OCI-LY3 (cell line): Measurements from ENCODE around the gene SLC13A2.

Source experiments
- H2AFZ ChIP-seq: fragments of 200-600, 300-600 bp; shearing (Covaris generic); 2 replicates; pipeline ENCODE4 v1.6.0; 2014; ENCODE audit warnings: antibody characterized with exemption, low read depth, low read length
- H3K27ac ChIP-seq: fragments of 200-600, 300-600 bp; sonication (generic); 2 replicates; pipeline ENCODE4 v1.5.1; 2014; ENCODE audit warnings: mild to moderate bottlenecking, low read length, moderate library complexity, mixed read lengths
- H3K27me3 ChIP-seq: fragments of 200-600, 300-600 bp; sonication (generic); 2 replicates; pipeline ENCODE4 v1.6.1; 2014; ENCODE audit warnings: low read depth, low read length, mixed read lengths
- H3K36me3 ChIP-seq: fragments of 200-600, 300-600 bp; sonication (generic); replicated peaks from 2 replicates; pipeline ENCODE3; 2014; ENCODE audit warnings: low read depth, low read length, mixed read lengths
- H3K4me1 ChIP-seq: fragments of 300-600, 200-600 bp; sonication (generic); 2 replicates; pipeline ENCODE4 v1.6.1; 2014; ENCODE audit warnings: low read length, mixed read lengths
- H3K4me2 ChIP-seq: fragments of 200-600, 300-600 bp; sonication (generic); 2 replicates; pipeline ENCODE4 v1.6.1; 2014; ENCODE audit warnings: low read length, mixed read lengths
- H3K4me3 ChIP-seq: fragments of 300-600, 200-600 bp; sonication (generic); 2 replicates; pipeline ENCODE4 v1.5.1; 2014; ENCODE audit warnings: antibody characterized with exemption, mild to moderate bottlenecking, low read length, moderate library complexity
- H3K79me2 ChIP-seq: fragments of 300-600, 200-600 bp; shearing (Covaris generic); 2 replicates; pipeline ENCODE4 v1.6.1; 2014; ENCODE audit warnings: mild to moderate bottlenecking, low read length, mixed read lengths
- H3K9ac ChIP-seq: fragments of 300-600, 200-600 bp; shearing (Covaris generic); 2 replicates; pipeline ENCODE4 v1.6.0; 2014; ENCODE audit warnings: mild to moderate bottlenecking, low read length, moderate library complexity
- H3K9me3 ChIP-seq: fragments of 200-600, 300-600 bp; shearing (Covaris generic); 2 replicates; pipeline ENCODE4 v1.6.1; 2014; ENCODE audit warnings: low read length, mixed read lengths; ENCODE audit not compliant: insufficient read depth
- H4K20me1 ChIP-seq: fragments of 200-600, 300-600 bp; sonication (generic); 2 replicates; pipeline ENCODE4 v1.6.1; 2016; ENCODE audit warnings: low read length, mixed read lengths; ENCODE audit not compliant: insufficient read depth
- EZH2phosphoT487 ChIP-seq: fragments of 200-600 bp; shearing (Covaris generic); IDR thresholded peaks from 2 replicates; pipeline ENCODE4 v1.6.1; 2018; ENCODE audit warnings: antibody characterized with exemption, mixed run types, low read depth
- TF ChIP-seq, protein P1 (sequence below): fragments of 200-600, 300-600 bp; sonication (generic); IDR thresholded peaks from 2 replicates; pipeline ENCODE4 v1.5.1; 2014; ENCODE audit warnings: antibody characterized with exemption, low read length, low read depth

The SLC13A2 gene

DNA sequence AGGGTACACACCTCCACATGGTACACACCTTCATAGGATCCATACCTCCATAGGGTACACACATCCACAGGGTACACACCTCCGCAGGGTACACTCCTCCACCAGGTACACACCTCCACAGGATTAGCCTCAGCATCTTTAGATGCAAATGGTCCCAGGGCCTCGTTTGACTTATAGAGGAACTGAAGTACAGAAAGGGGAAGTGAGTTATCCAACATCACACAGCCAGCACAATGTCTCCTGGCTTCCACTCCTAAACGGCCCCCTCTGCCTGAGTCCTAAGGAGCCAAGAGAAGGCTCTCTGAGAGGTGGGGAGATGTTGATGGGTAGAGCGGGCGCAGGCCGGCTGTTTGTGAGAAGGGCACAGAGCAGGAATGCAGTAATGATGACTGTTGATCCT lies 44.7 kb downstream of the SLC13A2 start:
- Histone ChIP-seq H3K4me1 (peaks cover 31% of the 10 kb centered on the region), H2AFZ (peak overlapping the region; percentile 70), H3K27ac (peak overlapping the region; percentile 69), H3K4me3 (peak overlapping the region; percentile 60), H3K4me2 (peak overlapping the region; percentile 93), H3K36me3 (no peaks in the 10 kb centered on the region), H3K79me2 (no peaks in the 10 kb centered on the region), H4K20me1 (no peaks in the 10 kb centered on the region), H3K9ac (peak overlapping the region; percentile 57; the same call in 1 of the 2 replicates), H3K27me3 (peaks cover 17% of the 10 kb centered on the region), H3K9me3 (peaks cover 5% of the 10 kb centered on the region)
- TF ChIP-seq EZH2phosphoT487, result no peak
- TF ChIP-seq, protein P1, sequence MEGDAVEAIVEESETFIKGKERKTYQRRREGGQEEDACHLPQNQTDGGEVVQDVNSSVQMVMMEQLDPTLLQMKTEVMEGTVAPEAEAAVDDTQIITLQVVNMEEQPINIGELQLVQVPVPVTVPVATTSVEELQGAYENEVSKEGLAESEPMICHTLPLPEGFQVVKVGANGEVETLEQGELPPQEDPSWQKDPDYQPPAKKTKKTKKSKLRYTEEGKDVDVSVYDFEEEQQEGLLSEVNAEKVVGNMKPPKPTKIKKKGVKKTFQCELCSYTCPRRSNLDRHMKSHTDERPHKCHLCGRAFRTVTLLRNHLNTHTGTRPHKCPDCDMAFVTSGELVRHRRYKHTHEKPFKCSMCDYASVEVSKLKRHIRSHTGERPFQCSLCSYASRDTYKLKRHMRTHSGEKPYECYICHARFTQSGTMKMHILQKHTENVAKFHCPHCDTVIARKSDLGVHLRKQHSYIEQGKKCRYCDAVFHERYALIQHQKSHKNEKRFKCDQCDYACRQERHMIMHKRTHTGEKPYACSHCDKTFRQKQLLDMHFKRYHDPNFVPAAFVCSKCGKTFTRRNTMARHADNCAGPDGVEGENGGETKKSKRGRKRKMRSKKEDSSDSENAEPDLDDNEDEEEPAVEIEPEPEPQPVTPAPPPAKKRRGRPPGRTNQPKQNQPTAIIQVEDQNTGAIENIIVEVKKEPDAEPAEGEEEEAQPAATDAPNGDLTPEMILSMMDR, result no peak

DNA sequence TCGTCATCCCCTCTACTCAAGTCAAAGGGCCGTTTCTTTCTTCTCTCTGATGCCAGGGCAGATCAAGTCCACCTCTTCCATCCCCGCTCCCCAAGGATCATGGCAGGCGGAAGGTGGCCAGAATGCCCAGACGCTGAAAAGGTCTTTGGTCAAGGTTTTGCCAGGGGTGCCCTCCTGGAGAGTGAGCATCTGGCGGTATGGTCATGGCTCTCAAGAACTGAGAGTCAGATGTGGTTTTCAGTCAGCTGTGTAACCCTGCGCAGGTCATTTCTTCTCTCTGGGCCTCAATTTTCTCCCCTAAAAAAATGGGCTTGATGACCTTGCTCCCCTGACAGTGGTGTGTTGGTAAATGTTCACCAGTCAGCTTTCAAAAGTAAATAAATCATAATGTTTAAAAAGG lies 45.1 kb downstream of the SLC13A2 start:
- Histone ChIP-seq H3K9me3 (peaks cover 5% of the 10 kb centered on the region), H3K79me2 (no peaks in the 10 kb centered on the region), H3K4me1 (peaks cover 31% of the 10 kb centered on the region), H3K4me2 (peak overlapping the region; percentile 93), H3K4me3 (peak overlapping the region; percentile 60), H3K36me3 (no peaks in the 10 kb centered on the region), H4K20me1 (no peaks in the 10 kb centered on the region), H2AFZ (peak overlapping the region; percentile 70), H3K27ac (peak overlapping the region; percentile 69), H3K27me3 (peaks cover 17% of the 10 kb centered on the region), H3K9ac (peak overlapping the region; percentile 57; the same call in 1 of the 2 replicates)
- no peak for TF ChIP-seq EZH2phosphoT487
- TF ChIP-seq, protein P1, result no peak

DNA sequence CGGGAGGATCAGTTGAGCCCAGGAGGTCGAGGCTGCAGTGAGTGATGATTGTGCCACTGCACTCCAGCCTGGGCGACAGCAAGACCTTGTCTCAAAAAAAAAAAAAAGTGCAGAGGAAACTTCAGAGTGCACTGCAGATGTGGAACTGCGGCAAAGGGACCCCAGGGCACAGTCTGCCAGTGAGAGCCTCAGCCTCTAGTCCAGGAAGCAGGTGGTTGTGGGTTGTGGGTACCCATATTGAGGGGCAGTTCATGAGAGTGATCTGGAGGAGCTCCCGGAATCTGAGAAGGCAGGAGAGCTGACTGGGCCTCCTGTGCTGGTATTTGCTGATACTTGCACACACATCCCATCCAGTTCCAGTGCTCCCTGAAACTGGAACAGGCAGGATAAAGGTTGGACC lies 45.8 kb downstream of the SLC13A2 start:
- Histone ChIP-seq H4K20me1 (no peaks in the 10 kb centered on the region), H2AFZ (no peak overlapping the region), H3K9me3 (peaks cover 5% of the 10 kb centered on the region), H3K27ac (no peak overlapping the region), H3K9ac (no peak overlapping the region), H3K4me2 (peak overlapping the region; percentile 93; the same call in 1 of the 2 replicates), H3K4me3 (no peak overlapping the region), H3K4me1 (peaks cover 30% of the 10 kb centered on the region), H3K36me3 (no peaks in the 10 kb centered on the region), H3K27me3 (peaks cover 11% of the 10 kb centered on the region), H3K79me2 (no peaks in the 10 kb centered on the region)
- TF ChIP-seq EZH2phosphoT487, result no peak
- TF ChIP-seq, protein P1, result no peak

DNA sequence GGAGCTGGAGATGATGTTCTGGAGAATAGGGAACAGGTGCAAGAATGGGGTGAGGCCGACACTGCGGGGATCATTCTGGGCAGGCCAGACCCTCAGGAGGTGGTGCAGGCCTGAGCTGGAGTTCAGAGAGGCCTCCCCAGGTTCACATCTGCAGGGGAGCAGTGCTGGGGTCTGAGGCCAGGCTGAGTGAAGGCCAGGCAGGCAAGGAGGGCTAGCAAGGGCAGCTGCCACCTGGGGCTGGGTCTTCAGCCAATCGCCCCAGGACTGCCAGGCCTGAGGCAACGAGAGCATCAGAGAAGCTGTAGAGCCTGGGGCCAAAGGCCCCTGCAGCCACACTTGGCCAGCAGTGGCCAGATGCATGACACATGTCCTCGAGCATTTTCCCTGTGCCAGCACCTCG lies 47.2 kb downstream of the SLC13A2 start:
- H3K27ac ChIP-seq, result no peak overlapping the region
- TF ChIP-seq, protein P1, result no peak
- no peak for TF ChIP-seq EZH2phosphoT487
- H3K9me3 ChIP-seq, result peaks cover 5% of the 10 kb centered on the region
- no peak overlapping the region for H3K9ac ChIP-seq
- no peaks in the 10 kb centered on the region for H4K20me1 ChIP-seq
- no peak overlapping the region for H3K4me3 ChIP-seq
- no peaks in the 10 kb centered on the region for H3K27me3 ChIP-seq
- no peak overlapping the region for H3K4me2 ChIP-seq
- H3K79me2 ChIP-seq, result no peaks in the 10 kb centered on the region
- peaks cover 19% of the 10 kb centered on the region for H3K4me1 ChIP-seq
- no peaks in the 10 kb centered on the region for H3K36me3 ChIP-seq
- no peak overlapping the region for H2AFZ ChIP-seq
